Left colon (tissue), 2 donors: ENCODE results near the gene KAZN. TPM values are rescaled to one million over a fixed set of nuclear protein-coding genes. Genes with fewer than 3 reads are reported as not detected.

ENCODE experiments used
- ATAC-seq: fragments of 200-7000 bp; cut with Tn5 transposase; one replicate; pipeline ENCODE4 v1.9.1; 2020; ENCODE audit warnings: mild to moderate bottlenecking, moderate library complexity
- DNase-seq, 2 donors: peaks; one replicate each; pipeline ENCODE4 v3.0.0-alpha.2; 2020
- intact Hi-C, 2 donors: fragments of 100-400 bp; cut with DNase I in 1 of 2; cut with micrococcal nuclease in 1 of 2; formaldehyde crosslinking; loops; one replicate each; pipeline versions ENCODE4 v1.11.2 to v1.14.0; 2022; cut with DNase I, micrococcal nuclease
- total RNA-seq, 2 donors: library from RNA; stranded (reverse); fragmentation: NEBNext Ultra II Directional; extraction: Animal tissue kit (Norgen Biotek cat#: 25700); gene quantifications; one replicate each; pipeline ENCODE4 v1.2.1, GENCODE V29; 2021
- donor health status: DM: no; HTN: no; CAD: no.
- donor health status: DM: yes; HTN: yes; CAD: no.

KAZN gene
- total RNA-seq, 2 donors from 2014 or later = 11.4 to 14.2 TPM

DNA sequence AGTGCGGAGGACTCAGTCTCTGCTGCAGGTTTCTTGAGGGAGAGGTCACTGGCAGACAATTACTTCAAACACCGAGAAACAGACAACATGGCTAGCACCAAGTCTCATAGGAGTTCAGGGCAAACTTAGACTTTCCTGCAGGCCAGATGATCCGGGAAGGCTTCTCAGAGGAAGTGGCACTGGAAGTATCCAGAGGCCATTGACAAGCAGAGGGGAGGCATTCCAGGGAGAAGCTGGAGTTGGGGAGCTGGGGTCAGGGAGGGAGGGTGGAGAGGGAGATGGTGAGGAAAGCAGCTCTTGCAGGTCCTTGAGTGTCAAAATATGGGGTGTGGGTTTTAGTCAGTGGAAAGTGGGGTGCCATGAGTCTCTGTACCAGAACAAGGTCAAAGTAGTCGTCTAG lies 147.9 kb downstream of the KAZN start:
- no peak for ATAC-seq
- no peak for DNase-seq
- intact Hi-C loops = no loop called here

GRCh38 chr1:14748151-14748550 lies 149.7 kb downstream of the KAZN start:
- intact Hi-C loops = no loop called here
- no peak for ATAC-seq

DNA sequence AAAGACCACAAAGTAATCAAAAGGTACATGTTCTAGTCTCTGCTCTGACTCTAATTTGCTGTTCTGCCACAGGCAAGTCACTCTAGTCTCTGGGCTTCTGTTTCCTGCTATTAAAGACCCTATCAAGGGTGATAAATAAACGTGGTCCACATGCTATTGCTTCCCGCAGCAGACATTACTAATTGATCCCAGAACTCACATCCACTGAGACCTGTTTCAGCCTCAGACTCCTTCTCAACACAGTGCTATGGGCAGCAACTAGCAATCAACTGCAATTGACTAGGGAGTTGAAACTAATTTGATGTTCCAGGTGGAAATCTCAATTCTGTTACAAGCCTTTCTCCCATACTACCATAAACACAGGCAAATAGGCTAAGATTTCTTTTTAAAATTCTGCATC lies 150.5 kb downstream of the KAZN start:
- no peak for DNase-seq
- intact Hi-C loops = no loop called here
- ATAC-seq = no peak

More at GRCh38 chr1:14748151-14748550, 149.7 kb downstream of the KAZN start:
- no peak for DNase-seq

GRCh38 chr1:14750490-14750889 lies 152.0 kb downstream of the KAZN start:
- ATAC-seq = no peak
- intact Hi-C loops = no loop called here
- no peak for DNase-seq

- no peak for DNase-seq
- ATAC-seq = no peak
- intact Hi-C loops = no loop called here
These were observed 157.2 kb downstream of the KAZN start for GRCh38 chr1:14755518-14756252.

GRCh38 chr1:14756589-14757285 lies 158.3 kb downstream of the KAZN start:
- DNase-seq (no peak), ATAC-seq (no peak)
- intact Hi-C loops = no loop called here

- ATAC-seq (no peak), DNase-seq (no peak)
- intact Hi-C loops = no loop called here
These were observed 158.8 kb downstream of the KAZN start for GRCh38 chr1:14757286-14757625.

- intact Hi-C loops = no loop called here
- ATAC-seq = no peak
- DNase-seq = no peak
These were observed 160.7 kb downstream of the KAZN start for GRCh38 chr1:14759042-14759818.

DNA sequence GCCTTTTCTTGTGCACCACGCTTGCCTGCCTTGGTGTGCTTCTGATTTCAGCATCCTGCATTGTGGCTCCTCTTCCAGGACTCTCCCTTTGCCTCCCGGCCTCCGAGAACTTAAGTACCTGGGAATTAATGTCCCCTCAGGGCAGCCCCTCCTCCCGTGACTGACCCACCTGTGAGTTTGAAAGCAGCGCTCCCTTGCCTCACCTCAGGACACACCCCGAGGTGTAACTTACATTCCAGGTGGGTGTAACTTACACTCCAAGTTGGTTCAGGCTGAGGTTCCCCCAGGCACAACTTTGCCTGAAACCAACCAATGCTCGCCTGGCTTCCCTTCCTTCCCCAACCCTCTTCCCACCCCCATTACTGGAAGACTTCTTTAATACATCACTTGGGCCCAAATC lies 161.4 kb downstream of the KAZN start:
- DNase-seq = no peak
- intact Hi-C loops = no loop called here
- no peak for ATAC-seq

GRCh38 chr1:14760780-14761179 lies 162.3 kb downstream of the KAZN start:
- DNase-seq = no peak
- ATAC-seq = no peak
- intact Hi-C loops = no loop called here

DNA sequence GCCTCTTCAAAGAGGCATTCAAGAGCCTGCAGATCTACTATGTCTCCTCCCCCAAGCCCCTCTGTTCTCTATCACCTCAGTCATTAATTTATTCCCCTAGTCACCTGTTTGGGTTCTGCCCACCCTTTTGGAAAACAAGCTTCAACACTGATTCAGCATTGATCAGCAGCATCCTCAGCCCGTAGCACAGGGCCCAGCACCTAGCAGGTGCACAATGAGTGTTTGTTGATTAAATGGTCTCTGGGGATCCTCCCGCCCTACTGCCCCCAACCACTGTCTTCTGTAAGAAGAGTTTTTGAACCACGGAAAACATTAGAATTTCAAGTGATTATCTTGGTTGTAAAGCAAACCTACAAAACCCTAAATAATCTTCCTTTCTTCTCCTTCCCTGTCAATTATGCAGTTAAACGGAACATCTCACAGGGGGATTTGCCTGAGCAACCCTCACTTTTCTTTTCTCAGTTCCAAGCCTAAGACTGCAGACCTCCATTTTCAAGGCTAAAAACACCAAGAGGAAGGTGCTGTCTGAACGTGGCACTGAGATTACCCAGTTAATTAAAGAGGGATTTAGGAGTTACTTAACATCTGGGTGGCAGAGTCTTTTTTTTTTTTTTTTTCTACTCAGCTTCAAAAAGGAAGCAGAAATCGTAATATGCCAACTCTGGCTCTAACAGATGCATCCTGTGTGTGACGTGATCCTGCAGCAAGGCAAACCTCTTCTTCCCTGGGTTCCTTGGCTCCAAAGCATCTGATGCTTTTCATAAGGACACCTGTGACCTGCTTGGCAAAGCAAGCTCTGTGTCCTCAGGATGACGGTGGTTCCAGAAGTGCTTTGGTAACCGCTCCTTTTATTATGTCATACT lies 163.0 kb downstream of the KAZN start:
- intact Hi-C loops = no loop called here
- ATAC-seq = no peak

DNA sequence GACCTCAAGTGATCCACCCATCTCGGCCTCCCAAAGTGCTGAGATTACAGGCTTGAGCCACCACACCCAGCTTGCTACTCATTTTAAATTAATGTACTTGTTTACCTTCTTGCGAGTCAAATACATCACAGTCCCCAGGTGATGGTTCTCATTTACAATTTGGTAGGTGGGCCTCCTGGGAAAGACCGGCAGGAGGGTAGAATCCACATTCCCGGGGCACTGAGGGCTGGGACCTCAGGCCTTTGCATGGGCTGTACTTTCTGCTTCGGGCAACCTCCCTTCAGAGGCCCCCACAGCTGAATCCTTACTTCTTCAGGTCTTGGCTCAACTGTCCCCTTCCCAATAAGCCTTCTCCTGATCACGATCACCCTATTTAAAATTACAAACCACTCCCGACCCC lies 165.5 kb downstream of the KAZN start:
- DNase-seq (no peak), ATAC-seq (no peak)
- intact Hi-C loops = no loop called here

More for the DNA sequence above, 163.0 kb downstream of the KAZN start:
- DNase-seq = no peak

DNA sequence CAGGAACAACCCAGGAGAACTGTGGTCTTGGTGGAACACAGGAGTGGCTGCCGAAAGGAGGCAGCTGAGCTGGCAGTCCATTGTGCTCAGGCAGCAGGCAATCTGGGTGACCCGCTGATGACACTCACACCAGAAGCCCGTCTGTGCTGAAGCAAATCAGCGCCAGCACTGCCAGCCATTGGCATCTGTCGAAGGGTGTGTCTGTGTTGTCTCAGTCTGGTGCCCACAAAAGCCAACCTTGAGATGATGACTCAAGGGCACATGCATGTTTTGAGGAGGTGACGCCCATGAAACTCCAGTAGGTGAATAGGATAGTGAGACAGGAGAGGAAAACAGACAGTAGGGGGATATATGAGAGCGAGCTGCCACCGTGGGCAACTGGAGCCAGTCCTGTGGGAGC lies 167.3 kb downstream of the KAZN start:
- intact Hi-C loops = no loop called here
- no peak for ATAC-seq
- no peak for DNase-seq

DNA sequence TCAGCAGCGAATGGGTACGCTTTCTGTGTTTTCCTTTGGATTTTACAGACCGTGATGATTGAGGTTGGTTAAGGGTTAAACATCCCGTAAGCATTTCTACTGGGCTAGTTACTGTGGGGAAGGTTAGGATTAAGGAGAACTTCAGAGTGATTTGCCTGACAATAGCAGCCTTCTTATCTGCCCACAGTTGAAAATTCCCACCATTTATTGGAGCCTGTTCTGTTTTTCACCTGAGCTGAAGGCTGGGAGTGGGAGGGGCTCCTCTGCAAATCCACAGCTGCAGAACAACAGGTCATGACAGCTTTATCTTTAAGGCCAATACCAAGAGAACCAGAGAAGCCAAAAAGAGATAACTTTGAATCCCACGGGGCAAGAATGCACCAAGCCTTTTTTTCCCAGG lies 168.6 kb downstream of the KAZN start:
- ATAC-seq = no peak
- no peak for DNase-seq
- intact Hi-C loops = no loop called here

DNA sequence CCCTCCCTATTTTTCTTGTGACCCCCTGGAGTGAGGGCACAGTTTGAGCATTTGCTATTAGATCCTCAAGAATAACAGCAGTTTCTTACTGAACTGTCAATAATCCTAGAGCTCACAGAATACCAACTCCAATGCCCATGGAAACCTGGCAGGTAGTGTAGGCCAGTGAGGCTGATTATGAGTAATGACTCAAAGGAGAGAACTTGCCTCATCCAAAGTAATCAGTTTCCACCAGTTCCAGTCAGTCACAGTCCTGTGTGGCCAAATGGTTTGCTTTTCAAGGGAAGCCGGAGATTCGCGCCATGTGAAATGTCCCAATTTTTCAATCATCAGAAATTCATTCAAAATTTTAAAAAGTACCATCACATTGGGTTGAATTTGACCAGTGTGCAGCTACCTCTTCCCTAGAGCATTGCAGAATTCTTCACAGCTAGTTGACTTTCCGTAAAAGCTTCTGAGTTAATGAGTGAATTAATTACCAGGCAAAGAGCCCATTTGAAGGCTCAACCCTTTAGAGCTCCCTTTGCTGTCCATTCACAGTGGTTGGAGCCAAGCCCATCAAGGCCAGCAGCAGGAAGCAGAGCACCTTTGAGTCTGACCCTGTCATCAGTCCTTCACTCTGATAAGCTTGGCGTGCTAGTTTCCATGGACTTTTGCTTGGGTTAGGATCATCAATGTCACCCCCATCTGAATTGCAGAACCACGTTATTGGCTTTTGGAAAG lies 170.3 kb downstream of the KAZN start:
- intact Hi-C loops = no loop called here

GRCh38 chr1:14769486-14770274 lies 171.2 kb downstream of the KAZN start:
- DNase-seq = no peak
- intact Hi-C loops = no loop called here
- ATAC-seq = no peak

More for the DNA sequence above, 170.3 kb downstream of the KAZN start:
- ATAC-seq (no peak), DNase-seq (no peak)

- intact Hi-C loops = no loop called here
- DNase-seq = no peak
- ATAC-seq = no peak
These were observed 175.0 kb downstream of the KAZN start for GRCh38 chr1:14773396-14774025.
